Spinal cord (tissue), 10 donors: ENCODE results near the gene LINGO4. TPM values are rescaled to one million over a fixed set of nuclear protein-coding genes. Genes with fewer than 3 reads are reported as not detected.
A peak's percentile ranks its signal among the peaks of the same experiment; 100 is the strongest.

Experiments
- DNase-seq, 6 donors: peaks; one replicate each; pipeline versions ENCODE4 v3.0.0 to v3.0.0-alpha.2; 2013 to 2015; ENCODE audit warnings: low spot score in 6 of 6, low read depth in 4 of 6
- H3K27ac ChIP-seq: one replicate; pipeline ENCODE4 v1.5.1; 2013; ENCODE audit warnings: low read depth, low read length, control low read depth
- H3K27me3 ChIP-seq: one replicate; pipeline ENCODE4 v1.6.1; 2013; ENCODE audit warnings: low read length; ENCODE audit not compliant: control insufficient read depth, insufficient read depth
- H3K36me3 ChIP-seq: one replicate; pipeline ENCODE4 v1.6.1; 2013; ENCODE audit warnings: low read length; ENCODE audit not compliant: control insufficient read depth, insufficient read depth
- H3K4me1 ChIP-seq: one replicate; pipeline ENCODE4 v1.6.1; 2013; ENCODE audit warnings: low read length; ENCODE audit not compliant: control insufficient read depth, insufficient read depth
- H3K4me3 ChIP-seq: one replicate; pipeline ENCODE4 v1.5.1; 2013; ENCODE audit warnings: low read depth, low read length, control low read depth
- H3K9me3 ChIP-seq: one replicate; pipeline ENCODE4 v1.6.1; 2013; ENCODE audit warnings: low read length; ENCODE audit not compliant: control insufficient read depth, insufficient read depth
- WGBS: methylation state at CpG from one replicate; pipeline ENCODE4 v1.1.5; 2013; ENCODE audit warnings: missing lambda C conversion rate; ENCODE audit not compliant: insufficient coverage; 5-methylcytosine and 5-hydroxymethylcytosine counted together
- polyA plus RNA-seq, 2 donors: library from polyadenylated mRNA; unstranded; fragments of 120-200 nt; gene quantifications; one replicate each; pipeline ENCODE4 v1.2.1, GENCODE V29; 2013; ENCODE audit not compliant: insufficient read length in 2 of 2
- total RNA-seq, 2 donors: library from RNA; depleted of rRNA in 1 of 2; stranded (reverse); fragments of 120-200 nt in 1 of 2; fragments of >200 nt in 1 of 2; gene quantifications; one replicate each; pipeline versions ENCODE4 v1.2.3 to v1.2.4, GENCODE V29; 2013 to 2014
- donor health status: healthy.

The LINGO4 gene
- total and polyA plus RNA-seq, 4 donors = 0.22 to 2.0 (median 0.82) TPM

- Histone ChIP-seq H3K36me3 (no peaks in the 10 kb centered on the region), H3K27me3 (peaks cover 31% of the 10 kb centered on the region), H3K9me3 (no peaks in the 10 kb centered on the region), H3K4me1 (peaks cover 28% of the 10 kb centered on the region), H3K4me3 (no peak overlapping the region), H3K27ac (no peak overlapping the region)
- DNase-seq = no peak
- WGBS = no CpG with 5 or more reads among the region's 7 CpGs
Measured at GRCh38 chr1:151835596-151835995, 30.4 kb upstream of the LINGO4 start.

- no peak overlapping the region for H3K27ac ChIP-seq
- peaks cover 24% of the 10 kb centered on the region for H3K4me1 ChIP-seq
- H3K4me3 ChIP-seq = no peak overlapping the region
- DNase-seq = no peak
- peaks cover 21% of the 10 kb centered on the region for H3K27me3 ChIP-seq
- WGBS = no CpG with 5 or more reads among the region's 3 CpGs
- no peaks in the 10 kb centered on the region for H3K9me3 ChIP-seq
- H3K36me3 ChIP-seq = no peaks in the 10 kb centered on the region
Measured at GRCh38 chr1:151834239-151834638, 29.0 kb upstream of the LINGO4 start.

DNA sequence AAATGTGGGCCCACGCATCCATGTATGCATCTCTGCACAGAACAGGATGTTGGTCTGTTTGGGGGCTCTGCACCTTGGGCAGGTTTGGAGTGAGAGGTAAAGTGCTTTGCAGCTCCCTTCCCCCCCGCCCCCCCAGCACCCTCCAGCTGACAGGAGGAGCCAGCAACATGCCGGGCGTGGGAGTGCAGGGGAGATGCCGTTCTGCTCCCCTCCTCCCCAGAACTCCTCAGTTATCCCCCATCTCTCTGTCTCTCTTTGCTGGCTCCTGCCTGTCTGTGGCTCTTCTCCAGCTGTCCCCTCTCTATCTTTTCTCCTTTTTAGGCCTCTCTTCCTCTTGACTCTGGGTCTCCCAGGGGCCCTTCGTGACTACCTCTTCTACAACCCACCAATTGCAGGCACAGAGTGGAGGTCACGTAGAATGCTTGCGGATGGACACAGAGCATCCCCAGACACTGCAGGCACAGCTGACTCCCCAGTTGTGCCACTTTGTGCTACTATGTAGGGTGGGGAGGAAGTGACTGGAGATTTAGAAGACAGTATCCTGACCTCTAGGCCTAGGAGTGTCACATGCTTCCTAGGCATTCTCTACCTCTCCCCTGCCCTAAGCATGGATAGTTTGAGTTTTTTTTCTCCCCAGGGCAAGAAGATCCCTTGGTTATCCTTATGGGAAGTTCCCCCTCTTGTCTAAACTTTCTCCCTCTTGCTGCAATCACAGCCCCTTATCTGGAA lies 28.1 kb upstream of the LINGO4 start:
- no peak for DNase-seq
- Histone ChIP-seq H3K27me3 (peaks cover 12% of the 10 kb centered on the region), H3K27ac (no peak overlapping the region), H3K4me3 (no peak overlapping the region), H3K4me1 (peaks cover 27% of the 10 kb centered on the region), H3K36me3 (no peaks in the 10 kb centered on the region), H3K9me3 (no peaks in the 10 kb centered on the region)
- WGBS = 75% methylated on average over 4 of the region's 8 CpGs

DNA sequence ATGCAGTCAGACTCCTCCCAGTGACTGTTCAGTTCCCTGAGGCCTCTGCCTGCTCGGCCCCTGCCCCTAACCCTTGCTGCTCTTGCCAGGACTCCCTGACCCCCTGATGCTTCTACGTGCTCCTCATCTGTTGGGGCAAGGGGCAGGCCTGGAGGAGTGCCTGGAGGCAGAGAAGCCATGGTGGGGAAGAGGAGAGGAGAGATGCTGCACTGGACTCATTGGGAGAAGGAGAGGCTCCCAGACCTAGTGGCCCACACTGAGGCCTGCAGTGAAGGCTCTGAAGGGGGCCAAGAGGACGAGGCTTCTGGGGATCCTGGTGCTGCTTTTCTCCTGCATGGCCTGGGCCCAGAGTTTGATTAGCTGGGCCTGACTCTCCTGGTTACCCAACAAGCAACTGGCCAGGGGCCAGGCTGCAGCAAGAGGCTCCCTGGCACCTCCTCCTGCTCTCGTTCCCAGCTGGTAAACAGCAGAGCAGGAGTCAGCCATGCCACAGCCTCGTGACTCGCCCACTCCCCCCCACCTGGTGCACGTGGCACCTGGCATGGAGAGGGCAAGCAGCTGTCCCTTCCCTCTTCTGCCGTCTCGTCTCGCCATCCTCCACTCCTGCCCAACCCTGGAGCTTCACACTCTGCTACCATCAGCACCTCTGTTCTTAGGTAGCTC lies 27.2 kb upstream of the LINGO4 start:
- 37% methylated on average over 6 of the region's 10 CpGs for WGBS
- DNase-seq = peak in 2 of 6 donors; percentile 38 to 58
- Histone ChIP-seq H3K36me3 (no peaks in the 10 kb centered on the region), H3K27ac (no peak overlapping the region), H3K9me3 (no peaks in the 10 kb centered on the region), H3K27me3 (peaks cover 7% of the 10 kb centered on the region), H3K4me3 (no peak overlapping the region), H3K4me1 (peaks cover 27% of the 10 kb centered on the region)

- DNase-seq = no peak
- H3K9me3 ChIP-seq = no peaks in the 10 kb centered on the region
- peaks cover 27% of the 10 kb centered on the region for H3K4me1 ChIP-seq
- H3K4me3 ChIP-seq = no peak within 1 kb of the TSS
- no peak within 1 kb of the TSS for H3K27ac ChIP-seq
- WGBS = 81% methylated on average over 5 of the region's 5 CpGs
- H3K27me3 ChIP-seq = no peaks in the 10 kb centered on the region
- H3K36me3 ChIP-seq = no peaks in the 10 kb centered on the region
Measured at GRCh38 chr1:151831605-151832004, 26.4 kb upstream of the LINGO4 start, which contains the start of gene RORC. Gene RORC (minus strand): TSS chr1:151831802. CDS start chr1:151831764, 38 bp downstream.

- Histone ChIP-seq H3K27me3 (no peaks in the 10 kb centered on the region), H3K9me3 (no peaks in the 10 kb centered on the region), H3K4me1 (peaks cover 27% of the 10 kb centered on the region), H3K36me3 (no peaks in the 10 kb centered on the region), H3K27ac (no peak overlapping the region), H3K4me3 (no peak overlapping the region)
- no peak for DNase-seq
- WGBS = 91% methylated on average over 4 of the region's 4 CpGs
Measured at GRCh38 chr1:151831256-151831591, 26.0 kb upstream of the LINGO4 start.

DNA sequence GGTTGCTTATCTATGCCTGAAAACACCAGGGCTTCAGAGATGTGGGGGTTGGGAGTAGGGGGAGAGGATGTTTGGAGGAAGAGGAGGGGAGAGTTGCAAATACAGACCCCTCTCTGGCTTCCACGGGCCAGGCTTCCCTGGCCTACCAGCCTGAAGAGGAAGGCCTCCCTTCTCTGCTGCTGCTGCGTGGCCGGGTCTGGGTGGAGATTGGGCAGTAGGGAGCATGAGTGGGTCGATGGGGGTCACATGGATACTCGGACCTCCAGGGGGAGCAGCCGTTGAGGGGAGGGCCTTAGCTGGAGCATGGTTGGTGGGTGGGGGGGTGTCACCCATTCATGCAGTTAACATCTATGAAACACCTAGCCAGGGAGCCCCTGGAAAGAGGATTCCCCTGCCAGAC lies 24.8 kb upstream of the LINGO4 start:
- whole genome bisulfite sequencing = 29% methylated on average over 1 of the region's 6 CpGs

DNA sequence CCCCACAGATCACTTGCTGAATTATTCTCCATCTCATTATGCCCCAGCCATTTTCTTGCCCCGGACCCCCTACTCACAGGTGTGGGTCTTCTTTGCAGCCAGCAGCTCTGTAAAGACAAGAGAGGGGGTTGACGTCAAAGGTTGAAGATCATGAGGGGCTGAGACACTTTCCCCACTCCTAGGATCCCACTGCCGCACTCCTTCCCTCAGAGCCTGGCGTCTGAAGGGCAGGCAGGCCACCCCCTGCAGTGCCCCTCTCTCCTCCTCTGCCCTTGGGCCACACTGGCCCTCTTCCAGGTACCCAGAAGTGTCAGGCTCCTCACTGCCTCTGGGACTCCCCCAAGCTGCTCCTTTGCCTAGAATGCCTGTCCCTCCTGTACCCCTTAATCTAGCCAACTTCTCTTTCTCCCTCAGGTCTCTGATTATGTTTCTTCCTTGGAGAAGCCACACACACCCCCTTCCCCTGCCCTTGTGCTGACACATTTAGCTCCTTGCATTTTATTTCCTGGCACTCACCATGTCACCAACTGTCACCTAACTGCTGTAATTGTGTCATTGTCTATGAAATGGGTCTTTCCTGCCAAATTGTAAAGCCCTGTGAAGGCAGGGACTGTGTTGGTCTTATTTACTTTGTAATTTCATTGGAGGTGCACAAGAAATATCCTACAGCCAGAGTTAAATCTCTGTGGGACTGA lies 24.3 kb upstream of the LINGO4 start:
- Histone ChIP-seq H3K4me1 (peaks cover 40% of the 10 kb centered on the region), H3K36me3 (no peaks in the 10 kb centered on the region), H3K9me3 (no peaks in the 10 kb centered on the region), H3K4me3 (no peak overlapping the region), H3K27ac (no peak overlapping the region), H3K27me3 (no peaks in the 10 kb centered on the region)
- WGBS = 73% methylated on average over 2 of the region's 4 CpGs
- no peak for DNase-seq

More for the DNA sequence above, 24.8 kb upstream of the LINGO4 start:
- H3K4me3 ChIP-seq = no peak overlapping the region
- H3K36me3 ChIP-seq = no peaks in the 10 kb centered on the region
- no peaks in the 10 kb centered on the region for H3K27me3 ChIP-seq
- no peak overlapping the region for H3K27ac ChIP-seq
- no peaks in the 10 kb centered on the region for H3K9me3 ChIP-seq
- peaks cover 37% of the 10 kb centered on the region for H3K4me1 ChIP-seq
- no peak for DNase-seq

GRCh38 chr1:151828921-151829320 lies 23.7 kb upstream of the LINGO4 start:
- Histone ChIP-seq H3K4me3 (no peak overlapping the region), H3K36me3 (no peaks in the 10 kb centered on the region), H3K27me3 (no peaks in the 10 kb centered on the region), H3K4me1 (peaks cover 40% of the 10 kb centered on the region), H3K27ac (no peak overlapping the region), H3K9me3 (no peaks in the 10 kb centered on the region)
- 4% methylated on average over 11 of the region's 12 CpGs for WGBS
- peak in 2 of 6 donors; percentile 59 to 73 for DNase-seq
